PC-3 (cell line): ENCODE measurements around the gene LY86. TPM values are rescaled to one million over a fixed set of nuclear protein-coding genes. Genes with fewer than 3 reads are reported as not detected.

Experiments
- ATAC-seq: fragments of 200-7000 bp; cut with Tn5 transposase; 2 replicates; pipeline ENCODE4 v1.9.1; 2020; ENCODE audit warnings: mild to moderate bottlenecking, moderate library complexity
- BruUV-seq: library from RNA; stranded (reverse); fragments of 400-500 nt; replicated peaks from 2 replicates; lab custom pipeline; 2021; lab: Mats Ljungman, UMichigan
- CTCF ChIA-PET: fragments of 300-600 bp; sonication (Branson Sonifier 250); formaldehyde crosslinking; loops from one replicate; lab custom pipeline; 2022; ENCODE audit warnings: antibody characterized with exemption; lab: Charles Lee
- POLR2A ChIA-PET: fragments of 300-600 bp; sonication (Branson Sonifier 250); formaldehyde crosslinking; loops from one replicate; lab custom pipeline; 2022; ENCODE audit warnings: antibody characterized with exemption; ENCODE audit not compliant: unreplicated experiment; lab: Charles Lee
- DNase-seq: peaks from one replicate; pipeline ENCODE4 v3.0.0-alpha.2; 2015
- H2AFZ ChIP-seq: fragments of 300-600 bp; sonication (generic); 2 replicates; pipeline ENCODE4 v1.6.0; 2016; ENCODE audit warnings: antibody characterized with exemption, low read length
- H3F3A ChIP-seq: fragments of 300-600 bp; sonication (generic); one replicate; pipeline ENCODE4 v1.6.0; 2017; ENCODE audit warnings: antibody characterized with exemption, low read length, control low read depth, mild to moderate bottlenecking; ENCODE audit not compliant: unreplicated experiment
- H3K27ac ChIP-seq: fragments of 300-600 bp; sonication (generic); 2 replicates; pipeline ENCODE4 v1.5.1; 2016; ENCODE audit warnings: mild to moderate bottlenecking, low read length
- H3K27me3 ChIP-seq: fragments of 300-600 bp; sonication (generic); 2 replicates; pipeline ENCODE4 v1.6.1; 2016; ENCODE audit warnings: low read length, mixed read lengths
- H3K36me3 ChIP-seq: fragments of 300-600 bp; sonication (generic); 2 replicates; pipeline ENCODE4 v1.6.1; 2016; ENCODE audit warnings: low read depth, mixed run types, low read length, mixed read lengths
- H3K4me1 ChIP-seq: fragments of 300-600 bp; sonication (generic); 2 replicates; pipeline ENCODE4 v1.5.1; 2016; ENCODE audit warnings: low read length; ENCODE audit not compliant: insufficient read depth
- H3K4me2 ChIP-seq: fragments of 300-600 bp; sonication (generic); 2 replicates; pipeline ENCODE4 v1.6.0; 2016; ENCODE audit warnings: low read length
- H3K4me3 ChIP-seq: fragments of 300-600 bp; sonication (generic); 2 replicates; pipeline ENCODE4 v1.5.1; 2016; ENCODE audit warnings: mild to moderate bottlenecking, low read length, mixed read lengths
- H3K79me2 ChIP-seq: fragments of 300-600 bp; sonication (generic); 2 replicates; pipeline ENCODE4 v1.6.1; 2017; ENCODE audit warnings: low read length, mixed read lengths
- H3K9ac ChIP-seq: fragments of 300-600 bp; sonication (generic); 2 replicates; pipeline ENCODE4 v1.6.0; 2016; ENCODE audit warnings: mild to moderate bottlenecking, low read length
- H3K9me2 ChIP-seq: fragments of 300-600 bp; sonication (generic); replicated peaks from 2 replicates; pipeline ENCODE4 v1.6.1; 2016; ENCODE audit warnings: mixed run types, low read length, mixed read lengths
- H3K9me3 ChIP-seq: fragments of 300-600 bp; sonication (generic); 2 replicates; pipeline ENCODE4 v1.6.1; 2016; ENCODE audit warnings: low read length, mixed read lengths
- H4K20me1 ChIP-seq: fragments of 300-600 bp; sonication (generic); 2 replicates; pipeline ENCODE4 v1.6.1; 2016; ENCODE audit warnings: low read length, mixed read lengths
- EZH2 ChIP-seq: fragments of 300-600 bp; sonication (generic); IDR thresholded peaks from one replicate; pipeline ENCODE4 v1.6.1; 2017; ENCODE audit warnings: antibody characterized with exemption, mild to moderate bottlenecking, low read length; ENCODE audit not compliant: unreplicated experiment
- EZH2phosphoT487 ChIP-seq: fragments of 300-600 bp; sonication (generic); IDR thresholded peaks from 2 replicates; pipeline ENCODE4 v1.6.1; 2018; ENCODE audit warnings: mild to moderate bottlenecking, antibody characterized with exemption, low read length, borderline replicate concordance
- intact Hi-C: fragments of 100-400 bp; cut with micrococcal nuclease; formaldehyde crosslinking; loops from 2 replicates; pipeline ENCODE4 v1.9.0; 2023
- total RNA-seq: library from RNA; depleted of rRNA; stranded (reverse); fragments of >200 nt; gene quantifications from 2 replicates; pipeline ENCODE4 v1.2.3, GENCODE V29; 2014
- TF ChIP-seq, protein P1 (sequence below): fragments of 300-600 bp; sonication (generic); conservative IDR thresholded peaks from 2 replicates; pipeline ENCODE4 v1.5.1; 2017; ENCODE audit warnings: antibody characterized with exemption, low read depth, mild to moderate bottlenecking, low read length

LY86 gene
- total RNA-seq, 1 experiment from 2014 or later: not detected

DNA sequence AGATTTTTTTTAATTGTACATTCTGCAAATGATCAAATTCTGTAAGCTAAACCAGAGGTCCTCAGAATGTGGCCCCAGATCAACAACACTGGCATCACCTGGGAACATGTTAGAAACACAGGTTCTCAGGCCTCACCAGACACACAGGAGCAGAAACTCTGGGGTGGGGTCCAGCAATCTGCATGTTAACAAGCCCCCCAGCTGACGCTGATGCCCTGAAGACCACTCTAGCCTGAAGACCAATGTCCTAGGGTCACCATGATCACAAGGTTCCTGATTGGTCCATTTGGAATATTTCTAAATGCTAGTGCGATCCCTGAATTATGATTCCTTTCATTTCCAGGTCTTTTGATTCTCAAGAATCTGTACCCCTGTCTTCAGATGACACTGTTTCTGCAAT lies 2.4 kb upstream of the LY86 start:
- ChIA-PET CTCF (no interaction called here), POLR2A (no interaction called here)
- Histone ChIP-seq H3K9me3 (no peaks in the 10 kb centered on the region), H3K9me2 (no peaks in the 10 kb centered on the region), H3K79me2 (no peaks in the 10 kb centered on the region), H3K27me3 (peaks cover 52% of the 10 kb centered on the region), H4K20me1 (no peaks in the 10 kb centered on the region), H3K9ac (no peak overlapping the region), H3K4me1 (no peaks in the 10 kb centered on the region), H3K27ac (no peak overlapping the region), H3K4me3 (no peak overlapping the region), H3F3A (no peaks in the 10 kb centered on the region), H2AFZ (no peak overlapping the region), H3K4me2 (no peak overlapping the region), H3K36me3 (no peaks in the 10 kb centered on the region)
- DNase-seq (no peak), ATAC-seq (no peak)
- intact Hi-C loops: no loop called here
- no TSS peak for BruUV-seq
- no peak for TF ChIP-seq EZH2phosphoT487
- TF ChIP-seq EZH2: no peak
- TF ChIP-seq, protein P1, sequence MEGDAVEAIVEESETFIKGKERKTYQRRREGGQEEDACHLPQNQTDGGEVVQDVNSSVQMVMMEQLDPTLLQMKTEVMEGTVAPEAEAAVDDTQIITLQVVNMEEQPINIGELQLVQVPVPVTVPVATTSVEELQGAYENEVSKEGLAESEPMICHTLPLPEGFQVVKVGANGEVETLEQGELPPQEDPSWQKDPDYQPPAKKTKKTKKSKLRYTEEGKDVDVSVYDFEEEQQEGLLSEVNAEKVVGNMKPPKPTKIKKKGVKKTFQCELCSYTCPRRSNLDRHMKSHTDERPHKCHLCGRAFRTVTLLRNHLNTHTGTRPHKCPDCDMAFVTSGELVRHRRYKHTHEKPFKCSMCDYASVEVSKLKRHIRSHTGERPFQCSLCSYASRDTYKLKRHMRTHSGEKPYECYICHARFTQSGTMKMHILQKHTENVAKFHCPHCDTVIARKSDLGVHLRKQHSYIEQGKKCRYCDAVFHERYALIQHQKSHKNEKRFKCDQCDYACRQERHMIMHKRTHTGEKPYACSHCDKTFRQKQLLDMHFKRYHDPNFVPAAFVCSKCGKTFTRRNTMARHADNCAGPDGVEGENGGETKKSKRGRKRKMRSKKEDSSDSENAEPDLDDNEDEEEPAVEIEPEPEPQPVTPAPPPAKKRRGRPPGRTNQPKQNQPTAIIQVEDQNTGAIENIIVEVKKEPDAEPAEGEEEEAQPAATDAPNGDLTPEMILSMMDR: no peak

DNA sequence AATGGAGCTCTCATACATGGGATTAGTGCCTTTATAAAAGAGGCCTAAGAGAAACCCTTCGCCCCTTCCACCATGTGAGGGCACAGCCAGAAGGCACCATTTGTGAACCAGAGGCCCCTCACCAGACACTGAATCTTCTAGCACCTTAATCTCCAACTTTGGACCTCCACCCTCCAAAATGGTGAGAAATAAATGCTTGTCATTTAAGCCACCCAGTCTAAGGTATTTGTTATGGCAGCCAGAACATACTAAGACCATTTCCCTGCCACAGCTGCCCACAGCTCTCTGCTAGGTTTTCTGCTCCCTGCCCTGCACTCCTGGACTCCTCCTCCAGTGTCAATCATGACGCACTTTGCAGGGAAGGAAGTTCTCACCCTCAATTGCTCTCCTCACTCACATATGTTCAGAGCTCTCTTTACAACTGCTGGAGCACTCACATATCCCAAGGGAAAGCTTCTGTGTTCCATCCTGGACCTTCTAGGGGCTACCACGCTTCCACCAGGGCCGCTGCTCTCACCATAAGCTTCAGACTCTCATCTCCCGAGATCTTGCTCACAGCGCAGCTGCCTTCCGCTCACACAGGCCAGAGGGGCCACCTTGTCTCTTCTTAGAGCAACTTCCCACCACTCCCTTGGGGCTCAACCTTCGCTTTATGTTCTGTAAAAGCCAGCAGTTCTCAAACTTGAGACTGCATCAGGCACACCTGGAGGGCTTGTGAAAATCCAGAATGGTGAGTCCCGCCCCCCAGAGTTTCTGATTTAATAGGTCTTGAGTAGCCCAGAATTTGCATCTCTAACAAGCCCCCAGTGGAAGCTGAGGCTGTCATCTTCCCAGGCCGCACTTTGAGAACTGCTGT lies 1.6 kb upstream of the LY86 start:
- Histone ChIP-seq H3K9ac (no peak overlapping the region), H3K79me2 (no peaks in the 10 kb centered on the region), H2AFZ (no peak overlapping the region), H3K4me1 (no peaks in the 10 kb centered on the region), H3K9me3 (no peaks in the 10 kb centered on the region), H3K9me2 (no peaks in the 10 kb centered on the region), H3K36me3 (no peaks in the 10 kb centered on the region), H3K27me3 (peaks cover 58% of the 10 kb centered on the region), H3K27ac (no peak overlapping the region), H3K4me2 (no peak overlapping the region), H4K20me1 (no peaks in the 10 kb centered on the region), H3K4me3 (no peak overlapping the region), H3F3A (no peaks in the 10 kb centered on the region)
- DNase-seq (no peak), ATAC-seq (no peak)
- CTCF ChIA-PET: no interaction called here
- POLR2A ChIA-PET: no interaction called here
- TF ChIP-seq, protein P1: no peak
- TF ChIP-seq EZH2 (no peak), EZH2phosphoT487 (no peak)
- no TSS peak for BruUV-seq
- intact Hi-C loops: no loop called here

DNA sequence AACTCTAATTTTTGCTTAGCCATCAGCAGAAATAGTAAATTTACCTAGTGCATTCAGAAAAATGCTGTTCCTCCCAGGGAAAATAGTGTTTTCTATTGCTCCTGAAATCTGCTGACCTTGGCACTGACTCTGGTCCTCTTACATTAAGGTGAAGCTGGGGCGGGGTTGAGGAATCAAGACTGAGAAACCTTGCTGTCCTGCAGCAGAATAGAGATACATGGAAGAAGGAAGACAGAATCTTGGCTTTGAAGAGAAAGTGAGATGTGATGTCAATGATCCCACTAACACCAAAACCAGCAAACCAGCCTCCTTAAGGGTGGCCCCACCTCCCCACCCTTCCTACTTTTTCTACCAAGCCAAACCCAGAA lies 840 bp upstream of the LY86 start:
- Histone ChIP-seq H3K9me3 (no peaks in the 10 kb centered on the region), H3K4me1 (no peaks in the 10 kb centered on the region), H2AFZ (no peak overlapping the region), H3K9ac (no peak overlapping the region), H3K27me3 (peaks cover 58% of the 10 kb centered on the region), H3K27ac (no peak overlapping the region), H3K79me2 (no peaks in the 10 kb centered on the region), H4K20me1 (no peaks in the 10 kb centered on the region), H3K36me3 (no peaks in the 10 kb centered on the region), H3K4me2 (no peak overlapping the region), H3F3A (no peaks in the 10 kb centered on the region), H3K9me2 (no peaks in the 10 kb centered on the region), H3K4me3 (no peak overlapping the region)
- BruUV-seq: no TSS peak
- intact Hi-C loops: no loop called here
- POLR2A ChIA-PET: no interaction called here
- DNase-seq: no peak
- ATAC-seq: no peak
- CTCF ChIA-PET: no interaction called here
- TF ChIP-seq EZH2 (no peak), EZH2phosphoT487 (no peak)
- TF ChIP-seq, protein P1: no peak
